MCF 10A (cell line): ENCODE results near the gene CKAP2L. TPM values are rescaled to one million over a fixed set of nuclear protein-coding genes. Genes with fewer than 3 reads are reported as not detected.

Experiments
- BruUV-seq: library from RNA; stranded (reverse); fragments of 400-500 nt; replicated peaks from 2 replicates; lab custom pipeline; 2021; lab: Mats Ljungman, UMichigan
- CTCF ChIA-PET: fragments of 300-600 bp; sonication (Branson Sonifier 250); formaldehyde crosslinking; extraction: SDS; loops from one replicate; lab custom pipeline; 2021; ENCODE audit warnings: antibody characterized with exemption, inconsistent platforms; lab: Yijun Ruan, JAX
- POLR2A ChIA-PET: fragments of 300-600, 350-650 bp; sonication (Branson Sonifier 250); formaldehyde crosslinking; extraction: SDS; loops from one replicate; lab custom pipeline; 2020; ENCODE audit warnings: antibody characterized with exemption, inconsistent platforms; lab: Yijun Ruan, JAX
- DNase-seq: peaks from one replicate; pipeline ENCODE4 v3.0.0-alpha.2; 2018; ENCODE audit not compliant: unreplicated experiment
- H3K27ac Mint-ChIP-seq: one replicate; pipeline ENCODE4 v1.8.0; 2022; ENCODE audit warnings: mild to moderate bottlenecking, low read depth, mixed read lengths; ENCODE audit not compliant: unreplicated experiment
- H3K27me3 Mint-ChIP-seq: one replicate; pipeline ENCODE4 v1.8.0; 2022; ENCODE audit warnings: mixed read lengths; ENCODE audit not compliant: insufficient read depth, unreplicated experiment
- H3K36me3 Mint-ChIP-seq: one replicate; pipeline ENCODE4 v1.8.0; 2022; ENCODE audit warnings: mild to moderate bottlenecking, moderate library complexity, mixed read lengths; ENCODE audit not compliant: insufficient read depth, unreplicated experiment
- H3K4me1 Mint-ChIP-seq: one replicate; pipeline ENCODE4 v1.8.0; 2022; ENCODE audit warnings: mixed read lengths; ENCODE audit not compliant: insufficient read depth, unreplicated experiment
- H3K4me3 Mint-ChIP-seq: one replicate; pipeline ENCODE4 v1.8.0; 2022; ENCODE audit warnings: mild to moderate bottlenecking, moderate library complexity, mixed read lengths; ENCODE audit not compliant: unreplicated experiment
- H3K9me3 Mint-ChIP-seq: one replicate; pipeline ENCODE4 v1.8.0; 2022; ENCODE audit warnings: mixed read lengths; ENCODE audit not compliant: unreplicated experiment
- intact Hi-C: fragments of 100-400 bp; cut with micrococcal nuclease; formaldehyde crosslinking; loops from 2 replicates; pipeline ENCODE4 v1.14.1; 2022
- total RNA-seq: library from RNA; stranded (reverse); gene quantifications from 2 replicates; pipeline ENCODE4 v1.2.3, GENCODE V29; 2022
- TF ChIP-seq, protein P1 (sequence below): fragments of 200-600 bp; IDR thresholded peaks from one replicate; pipeline ENCODE4 v1.8.0; 2022; ENCODE audit warnings: antibody characterized with exemption, mild to moderate bottlenecking; ENCODE audit not compliant: unreplicated experiment

CKAP2L gene
- total RNA-seq, 1 experiment from 2014 or later: 21.6 TPM

- ChIA-PET POLR2A (interaction anchor here (0.7 to 1.3 kb wide), 3 partner anchors 42 to 83 kb away, joined by 3 to 6 read pairs (median 3); no protein-coding TSS in a partner anchor), CTCF (interaction anchor here (0.6 to 1.2 kb wide), 3 partner anchors 18 to 1943 kb away, joined by 3 read pairs; partner anchors contain the start of gene SLC20A1)
- Mint-ChIP-seq H3K9me3 (no peaks in the 10 kb centered on the region), H3K4me3 (no peak overlapping the region), H3K4me1 (peaks cover 21% of the 10 kb centered on the region), H3K27me3 (no peaks in the 10 kb centered on the region), H3K27ac (no peak overlapping the region), H3K36me3 (no peaks in the 10 kb centered on the region)
- no TSS peak for BruUV-seq
- intact Hi-C loops: no loop called here
- TF ChIP-seq, protein P1, sequence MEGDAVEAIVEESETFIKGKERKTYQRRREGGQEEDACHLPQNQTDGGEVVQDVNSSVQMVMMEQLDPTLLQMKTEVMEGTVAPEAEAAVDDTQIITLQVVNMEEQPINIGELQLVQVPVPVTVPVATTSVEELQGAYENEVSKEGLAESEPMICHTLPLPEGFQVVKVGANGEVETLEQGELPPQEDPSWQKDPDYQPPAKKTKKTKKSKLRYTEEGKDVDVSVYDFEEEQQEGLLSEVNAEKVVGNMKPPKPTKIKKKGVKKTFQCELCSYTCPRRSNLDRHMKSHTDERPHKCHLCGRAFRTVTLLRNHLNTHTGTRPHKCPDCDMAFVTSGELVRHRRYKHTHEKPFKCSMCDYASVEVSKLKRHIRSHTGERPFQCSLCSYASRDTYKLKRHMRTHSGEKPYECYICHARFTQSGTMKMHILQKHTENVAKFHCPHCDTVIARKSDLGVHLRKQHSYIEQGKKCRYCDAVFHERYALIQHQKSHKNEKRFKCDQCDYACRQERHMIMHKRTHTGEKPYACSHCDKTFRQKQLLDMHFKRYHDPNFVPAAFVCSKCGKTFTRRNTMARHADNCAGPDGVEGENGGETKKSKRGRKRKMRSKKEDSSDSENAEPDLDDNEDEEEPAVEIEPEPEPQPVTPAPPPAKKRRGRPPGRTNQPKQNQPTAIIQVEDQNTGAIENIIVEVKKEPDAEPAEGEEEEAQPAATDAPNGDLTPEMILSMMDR: no peak
- no peak for DNase-seq
Observed at GRCh38 chr2:112688086-112688880, 76.1 kb downstream of the CKAP2L start.

- H3K27me3 Mint-ChIP-seq: no peaks in the 10 kb centered on the region
- H3K9me3 Mint-ChIP-seq: no peaks in the 10 kb centered on the region
- peaks cover 14% of the 10 kb centered on the region for H3K4me1 Mint-ChIP-seq
- BruUV-seq: no TSS peak
- no peak overlapping the region for H3K27ac Mint-ChIP-seq
- TF ChIP-seq, protein P1: no peak
- CTCF ChIA-PET: interaction anchor here (0.6 to 0.9 kb wide), 2 partner anchors 42 to 1942 kb away, joined by 3 read pairs; partner anchors contain the start of gene SLC20A1
- POLR2A ChIA-PET: interaction anchor here (0.7 to 1.3 kb wide), 3 partner anchors 41 to 84 kb away, joined by 3 to 6 read pairs (median 3); no protein-coding TSS in a partner anchor
- H3K4me3 Mint-ChIP-seq: no peak overlapping the region
- DNase-seq: no peak
- no peaks in the 10 kb centered on the region for H3K36me3 Mint-ChIP-seq
- intact Hi-C loops: no loop called here
Observed at GRCh38 chr2:112687522-112687921, 76.9 kb downstream of the CKAP2L start.

Other genes starting within 250 kb of the CKAP2L start
- 51.6 and 74.0 TPM in 2 replicates for gene POLR1B, start 222.1 kb downstream of the CKAP2L start, total RNA-seq
- gene CHCHD5, start 180.0 kb downstream of the CKAP2L start, total RNA-seq: 54.5 and 56.1 TPM in 2 replicates
- gene SLC20A1, start 118.7 kb downstream of the CKAP2L start, total RNA-seq: 242 and 295 TPM in 2 replicates
- gene NT5DC4, start 43.6 kb downstream of the CKAP2L start, total RNA-seq: not detected in 2 replicates
- gene IL1A, start 19.9 kb upstream of the CKAP2L start, total RNA-seq: 99.1 and 170 TPM in 2 replicates
- gene IL1B, start 72.2 kb upstream of the CKAP2L start, total RNA-seq: 5.4 and 5.5 TPM in 2 replicates
- gene IL37, start 146.6 kb upstream of the CKAP2L start, total RNA-seq: not detected in 2 replicates
- gene IL36G, start 213.4 kb upstream of the CKAP2L start, total RNA-seq: not detected in 2 replicates
- not detected in 2 replicates for gene IL36A, start 240.8 kb upstream of the CKAP2L start, total RNA-seq